NCI-H146 (cell line): Measurements from ENCODE around the gene TBX1.
A peak's percentile ranks its signal among the peaks of the same experiment; 100 is the strongest.
"Not testable (repeated sequence)": the region's sequence is repeated elsewhere in the genome, so short reads cannot be mapped to it uniquely, and the experiment has no call there.

ENCODE experiments used
- DNase-seq: peaks from one replicate; lab custom pipeline; 2025; lab: John Stamatoyannopoulos, UW

Gene TBX1

DNA sequence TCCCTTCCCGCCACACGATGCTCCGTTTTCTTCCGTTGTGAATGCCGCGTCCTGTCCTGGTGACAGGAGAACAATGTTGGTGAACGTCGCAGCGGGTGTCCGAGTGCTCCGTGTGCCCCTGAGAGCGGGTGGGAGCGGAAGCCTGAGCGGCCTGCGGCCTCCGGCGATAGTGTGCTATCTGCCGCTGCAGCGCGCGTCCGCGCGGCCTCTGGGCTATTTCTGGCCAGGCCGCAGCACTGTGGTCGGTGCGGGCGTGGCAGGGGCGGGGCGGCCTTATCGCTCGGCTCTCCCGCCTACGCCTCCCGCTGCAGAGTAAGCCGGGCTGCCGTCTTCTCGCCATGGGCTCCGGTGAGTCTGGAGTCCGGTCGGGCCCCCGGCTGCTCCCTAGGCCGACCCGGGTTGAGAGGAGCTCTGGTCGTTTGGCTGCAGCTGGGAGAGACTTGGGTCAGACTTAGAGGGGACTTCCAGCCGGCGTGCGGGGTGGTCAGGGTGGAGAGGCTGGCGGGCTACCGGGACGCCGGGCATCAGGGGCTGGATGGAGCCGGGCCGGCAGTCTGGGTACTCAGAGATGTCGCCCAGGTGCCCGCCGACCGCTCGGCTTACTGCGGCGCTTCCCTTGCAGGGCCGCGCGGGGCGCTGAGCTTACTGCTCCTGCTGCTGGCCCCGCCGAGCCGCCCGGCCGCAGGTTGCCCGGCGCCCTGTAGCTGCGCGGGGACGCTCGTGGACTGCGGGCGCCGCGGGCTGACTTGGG lies 37.2 kb upstream of the TBX1 start, which contains the start of gene GP1BB:
Gene GP1BB (plus strand): TSS at position 308 of the 751 bp plus-strand sequence. CDS start 31 bp downstream, at position 339.
- no peak for DNase-seq

GRCh38 chr22:19723983-19724827 lies 36.4 kb upstream of the TBX1 start:
- no peak for DNase-seq

DNA sequence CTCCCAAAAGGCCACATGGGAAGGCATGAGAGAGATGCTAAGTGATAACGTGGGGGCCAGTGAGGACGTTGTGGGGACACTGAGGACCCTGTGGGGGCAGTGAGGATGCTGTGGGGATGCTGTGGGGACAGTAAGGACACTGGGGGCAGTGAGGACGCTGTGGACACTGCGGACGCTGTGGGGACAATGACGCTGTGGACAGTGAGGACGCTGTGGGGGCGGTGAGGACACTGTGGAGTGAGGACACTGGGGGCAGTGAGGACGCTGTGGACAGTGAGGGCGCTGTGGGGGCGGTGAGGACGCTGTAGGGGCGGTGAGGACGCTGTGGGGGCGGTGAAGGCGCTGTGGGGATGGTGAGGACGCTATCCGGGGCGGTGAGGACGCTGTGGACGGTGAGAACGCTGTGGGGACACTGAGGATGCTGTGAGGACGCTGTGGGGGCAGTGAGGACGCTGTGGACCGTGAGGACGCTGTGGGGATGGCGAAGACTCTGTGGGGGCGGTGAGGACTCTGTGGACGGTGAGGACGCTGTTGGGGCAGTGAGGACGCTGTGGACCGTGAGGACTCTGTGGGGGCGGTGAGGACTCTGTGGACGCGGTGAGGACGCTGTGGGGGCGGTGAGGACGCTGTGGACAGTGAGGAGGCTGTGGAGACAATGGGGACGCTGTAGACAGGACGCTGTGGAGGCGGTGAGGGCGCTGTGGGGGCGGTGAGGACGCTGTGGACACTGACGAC lies 35.5 kb upstream of the TBX1 start:
- DNase-seq = no peak

DNA sequence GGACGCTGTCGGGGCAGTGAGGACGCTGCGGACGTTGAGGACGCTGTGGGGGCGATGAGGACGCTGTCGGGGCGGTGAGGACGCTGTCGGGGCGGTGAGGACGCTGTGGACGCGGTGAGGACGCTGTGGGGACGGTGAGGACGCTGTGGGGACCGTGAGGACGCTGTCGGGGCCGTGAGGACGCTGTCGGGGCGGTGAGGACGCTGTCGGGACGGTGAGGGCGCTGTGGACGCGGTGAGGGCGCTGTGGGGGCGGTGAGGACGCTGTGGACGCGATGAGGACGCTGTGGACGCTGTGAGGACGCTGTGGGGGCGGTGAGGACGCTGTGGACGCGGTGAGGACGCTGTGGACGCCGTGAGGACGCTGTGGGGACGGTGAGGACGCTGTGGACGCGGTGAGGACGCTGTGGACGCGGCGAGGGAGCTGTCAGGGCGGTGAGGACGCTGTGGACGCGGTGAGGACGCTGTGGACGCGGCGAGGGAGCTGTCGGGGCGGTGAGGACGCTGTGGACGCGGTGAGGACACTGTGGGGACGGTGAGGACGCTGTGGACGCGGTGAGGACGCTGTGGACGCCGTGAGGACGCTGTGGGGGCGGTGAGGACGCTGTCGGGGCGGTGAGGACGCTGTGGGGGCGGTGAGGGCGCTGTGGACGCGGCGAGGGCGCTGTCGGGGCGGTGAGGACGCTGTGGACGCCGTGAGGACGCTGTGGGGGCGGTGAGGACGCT lies 34.4 kb upstream of the TBX1 start:
- DNase-seq = not testable (repeated sequence)

DNA sequence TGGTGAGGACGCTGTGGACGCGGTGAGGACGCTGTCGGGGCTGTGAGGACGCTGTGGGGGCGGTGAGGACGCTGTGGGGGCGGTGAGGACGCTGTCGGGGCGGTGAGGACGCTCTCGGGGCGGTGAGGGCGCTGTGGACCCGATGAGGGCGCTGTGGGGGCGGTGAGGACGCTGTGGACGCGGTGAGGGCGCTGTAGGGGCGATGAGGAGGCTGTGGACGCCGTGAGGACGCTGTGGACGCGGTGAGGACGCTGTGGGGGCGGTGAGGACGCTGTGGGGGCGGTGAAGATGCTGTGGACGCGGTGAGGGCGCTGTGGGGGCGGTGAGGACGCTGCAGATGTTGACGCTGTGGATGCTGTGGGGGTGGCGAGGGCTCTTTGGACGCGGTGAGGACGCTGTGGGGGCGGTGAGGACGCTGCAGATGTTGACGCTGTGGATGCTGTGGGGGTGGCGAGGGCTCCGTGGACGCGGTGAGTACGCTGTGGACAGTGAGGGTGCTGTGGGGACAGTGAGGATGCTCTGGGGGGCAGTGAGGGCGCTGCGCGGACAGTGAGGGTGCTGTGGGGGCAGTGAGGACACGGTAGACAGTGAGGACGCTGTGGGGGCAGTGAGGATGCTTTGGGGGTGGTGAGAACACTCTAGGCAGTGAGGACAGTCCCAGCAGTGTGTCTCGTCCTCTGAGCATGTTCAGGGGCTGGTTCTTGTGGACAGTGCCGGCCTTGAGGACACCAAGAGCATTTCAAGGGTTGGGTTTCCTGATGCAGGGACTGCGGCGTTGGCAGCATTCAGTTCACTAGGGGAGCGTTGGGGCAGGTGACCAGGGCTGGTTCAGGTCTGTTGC lies 33.0 kb upstream of the TBX1 start:
- DNase-seq = no peak

- no peak for DNase-seq
These were observed 32.3 kb upstream of the TBX1 start for GRCh38 chr22:19728271-19728670.

GRCh38 chr22:19728836-19729235 lies 31.7 kb upstream of the TBX1 start:
- peak; percentile 38 for DNase-seq

DNA sequence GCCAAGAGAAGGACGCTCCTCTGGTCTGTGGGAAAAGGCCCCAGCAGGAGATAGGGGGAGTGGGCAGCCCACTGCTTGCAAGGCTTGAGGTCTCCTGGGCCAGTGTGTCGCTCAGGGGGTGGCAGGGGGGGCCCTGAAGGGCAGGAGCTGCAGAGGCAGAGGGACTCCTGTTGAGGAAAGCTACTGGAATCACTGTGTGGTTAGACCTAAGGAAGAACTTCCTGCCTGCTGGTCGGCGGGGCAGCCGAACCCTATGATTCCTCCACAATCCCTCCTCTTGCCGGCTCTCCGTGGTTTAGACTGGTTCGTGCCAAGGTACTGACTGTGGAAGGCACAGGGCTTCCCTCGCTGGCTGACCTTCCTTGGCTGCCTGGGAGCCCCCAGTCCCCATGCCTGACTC lies 31.1 kb upstream of the TBX1 start:
- no peak for DNase-seq

DNA sequence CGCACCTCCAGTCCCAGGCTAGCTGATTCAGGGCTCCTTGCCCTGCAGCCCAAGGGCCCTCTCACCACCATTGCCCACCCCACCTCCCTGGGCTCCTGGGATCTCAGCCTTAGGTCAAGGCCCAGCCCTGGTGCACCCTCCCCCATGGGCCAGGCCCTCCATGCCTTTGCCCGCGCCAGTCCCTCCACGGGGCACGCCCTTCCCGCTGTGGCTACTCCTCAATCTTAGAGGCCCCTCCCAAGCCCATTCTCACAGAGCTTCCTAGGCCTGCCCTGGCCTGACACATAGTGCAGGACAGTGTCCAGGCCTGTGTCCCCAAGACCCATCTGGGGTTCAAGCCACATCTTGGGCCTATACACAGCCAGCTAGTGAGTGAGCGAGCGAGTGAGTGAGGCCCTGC lies 30.4 kb upstream of the TBX1 start:
- no peak for DNase-seq

DNA sequence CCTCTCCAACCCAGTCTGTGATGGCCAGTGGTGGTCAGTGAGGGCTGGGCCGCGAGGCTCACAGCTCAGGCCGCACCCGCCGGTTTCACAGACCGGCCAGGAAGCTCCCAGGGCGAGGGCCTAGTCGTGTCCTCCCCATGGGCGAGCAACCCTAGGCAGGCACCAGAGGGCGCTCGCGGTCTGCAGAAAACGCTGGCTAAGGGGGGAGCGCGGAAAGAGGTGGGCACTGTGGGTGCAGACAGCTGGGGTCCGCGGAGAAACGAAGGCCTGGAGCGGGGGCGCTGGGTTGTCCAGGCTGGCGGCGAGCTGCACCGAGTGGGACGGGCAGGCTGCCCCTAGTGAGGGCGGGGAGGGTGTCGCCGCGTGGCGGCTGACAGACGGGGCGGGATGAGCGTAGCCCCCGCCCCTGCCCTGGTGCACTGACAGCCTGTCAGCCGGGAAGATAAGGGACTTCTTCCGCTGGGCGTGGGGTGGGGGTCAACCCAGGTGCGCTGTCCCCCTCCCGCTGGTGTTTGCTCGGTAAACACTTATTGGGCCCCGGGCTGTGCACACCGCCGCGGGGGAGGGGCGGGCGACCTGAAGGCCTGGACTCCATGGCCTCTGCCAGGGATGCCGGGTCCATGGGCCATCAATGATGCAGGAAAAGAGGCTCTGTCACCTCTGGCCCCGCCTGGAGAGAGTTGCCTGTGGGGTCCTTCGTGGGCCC lies 29.8 kb upstream of the TBX1 start:
- peak; percentile 90 for DNase-seq

DNA sequence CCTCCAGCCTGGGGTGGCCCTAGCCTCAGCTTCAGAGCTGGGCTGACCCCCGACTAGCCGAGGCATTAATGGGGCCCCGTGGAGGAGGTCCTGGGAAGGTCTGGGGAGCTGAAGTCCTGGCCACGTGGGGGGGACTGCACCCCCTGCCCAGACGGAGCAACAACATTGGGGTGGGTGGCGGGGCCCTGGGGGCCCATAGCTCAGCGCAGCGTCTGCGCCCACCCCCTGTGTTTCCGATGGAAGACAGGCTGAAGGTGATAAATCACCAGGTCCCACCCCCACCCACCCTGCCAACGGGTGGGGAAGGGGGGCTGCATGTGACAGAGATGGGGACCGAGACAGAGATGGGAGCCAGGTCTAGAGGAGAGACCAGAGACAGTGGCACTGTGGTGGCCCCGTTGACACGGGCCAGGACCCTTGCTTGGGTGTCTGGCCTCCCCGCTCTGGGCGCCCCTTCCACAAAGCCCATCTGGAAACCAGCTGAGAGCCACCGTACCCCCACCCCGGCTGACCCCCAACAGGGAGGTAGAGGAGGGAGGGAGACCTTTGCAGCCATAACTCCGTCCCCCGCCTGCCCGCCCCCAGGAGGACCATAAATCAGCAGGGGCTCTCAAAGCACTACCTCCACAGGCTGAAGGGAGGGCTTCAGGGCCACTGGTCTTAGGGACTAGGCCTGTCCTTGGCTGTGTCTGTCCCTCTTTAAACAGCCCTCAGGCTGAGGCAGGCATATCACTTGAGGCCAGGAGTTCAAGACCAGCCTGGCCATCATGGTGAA lies 29.0 kb upstream of the TBX1 start:
- no peak for DNase-seq

DNA sequence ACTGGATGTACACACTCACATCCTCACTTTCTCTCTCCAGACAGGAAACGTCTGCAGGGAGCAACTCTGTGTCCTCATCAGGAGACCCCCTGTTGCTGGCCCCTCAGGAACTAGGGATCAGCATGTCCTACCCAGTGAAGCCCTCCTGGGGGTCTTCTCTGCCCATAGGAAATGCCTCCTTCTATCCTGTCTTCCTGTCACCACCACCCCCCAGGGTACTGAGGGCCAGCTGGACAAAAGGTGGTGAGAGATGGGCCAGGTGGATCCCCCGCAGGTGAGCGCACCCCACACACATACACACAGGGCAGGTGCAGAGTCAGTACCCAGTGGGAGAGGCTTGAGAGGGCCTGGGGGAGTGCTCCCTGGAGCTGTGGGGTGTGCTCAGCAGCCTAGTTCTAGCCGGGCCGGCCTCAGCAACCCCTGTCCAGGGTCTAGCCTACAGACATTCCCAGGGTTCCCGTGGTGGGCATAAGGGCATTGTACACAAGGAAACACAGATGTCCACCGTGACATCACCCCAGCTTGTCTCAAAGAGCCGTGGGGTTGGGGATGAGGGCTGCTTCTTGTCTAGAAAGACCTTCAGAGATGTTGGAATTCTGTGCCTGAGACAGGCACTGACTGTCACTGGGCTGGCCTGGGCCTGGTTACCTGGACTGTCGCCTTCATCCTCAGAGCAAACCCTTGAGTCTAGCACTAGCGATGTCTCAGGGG lies 28.0 kb upstream of the TBX1 start:
- peak; percentile 21 for DNase-seq

DNA sequence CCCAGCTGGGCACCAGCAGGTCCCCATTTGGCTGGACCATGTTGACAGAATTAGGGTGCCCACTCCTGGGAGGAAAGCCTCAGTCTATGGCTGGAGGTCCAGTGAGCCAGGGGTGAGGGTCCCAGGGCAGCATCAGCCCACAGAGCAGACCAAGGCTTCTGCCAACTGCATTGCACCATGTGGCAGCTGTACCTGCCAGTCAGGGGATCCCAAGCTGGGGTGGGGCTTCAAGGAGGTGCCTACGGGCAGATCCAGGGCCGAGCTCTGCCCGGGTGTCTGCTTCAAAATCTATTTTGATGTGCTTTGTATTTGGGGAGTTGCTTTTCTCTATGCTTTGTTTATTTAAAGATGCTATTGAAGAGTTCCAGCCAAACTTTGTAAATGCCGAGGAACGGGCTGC lies 26.8 kb upstream of the TBX1 start:
- no peak for DNase-seq

DNA sequence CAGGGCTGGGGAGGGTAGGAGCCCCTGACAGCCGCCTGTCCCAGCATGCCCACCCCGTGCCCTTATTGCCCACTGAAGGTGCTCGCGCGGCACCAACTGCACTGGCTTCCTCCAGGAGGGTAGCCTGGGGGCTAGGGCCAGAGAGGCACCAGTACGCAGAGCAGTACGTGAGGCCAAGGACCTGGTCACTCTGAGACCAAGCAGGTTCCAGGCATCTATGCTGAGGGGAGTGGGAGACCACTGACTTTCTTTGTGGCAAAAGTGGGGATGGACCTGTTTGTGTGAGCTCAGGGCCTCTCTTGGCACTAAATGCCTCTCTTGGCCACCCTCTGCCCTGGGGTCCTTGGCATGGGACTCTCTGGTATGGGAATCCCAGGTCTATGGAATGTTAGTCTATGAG lies 26.4 kb upstream of the TBX1 start:
- DNase-seq = no peak

GRCh38 chr22:19734837-19735382 lies 25.7 kb upstream of the TBX1 start:
- DNase-seq = no peak

DNA sequence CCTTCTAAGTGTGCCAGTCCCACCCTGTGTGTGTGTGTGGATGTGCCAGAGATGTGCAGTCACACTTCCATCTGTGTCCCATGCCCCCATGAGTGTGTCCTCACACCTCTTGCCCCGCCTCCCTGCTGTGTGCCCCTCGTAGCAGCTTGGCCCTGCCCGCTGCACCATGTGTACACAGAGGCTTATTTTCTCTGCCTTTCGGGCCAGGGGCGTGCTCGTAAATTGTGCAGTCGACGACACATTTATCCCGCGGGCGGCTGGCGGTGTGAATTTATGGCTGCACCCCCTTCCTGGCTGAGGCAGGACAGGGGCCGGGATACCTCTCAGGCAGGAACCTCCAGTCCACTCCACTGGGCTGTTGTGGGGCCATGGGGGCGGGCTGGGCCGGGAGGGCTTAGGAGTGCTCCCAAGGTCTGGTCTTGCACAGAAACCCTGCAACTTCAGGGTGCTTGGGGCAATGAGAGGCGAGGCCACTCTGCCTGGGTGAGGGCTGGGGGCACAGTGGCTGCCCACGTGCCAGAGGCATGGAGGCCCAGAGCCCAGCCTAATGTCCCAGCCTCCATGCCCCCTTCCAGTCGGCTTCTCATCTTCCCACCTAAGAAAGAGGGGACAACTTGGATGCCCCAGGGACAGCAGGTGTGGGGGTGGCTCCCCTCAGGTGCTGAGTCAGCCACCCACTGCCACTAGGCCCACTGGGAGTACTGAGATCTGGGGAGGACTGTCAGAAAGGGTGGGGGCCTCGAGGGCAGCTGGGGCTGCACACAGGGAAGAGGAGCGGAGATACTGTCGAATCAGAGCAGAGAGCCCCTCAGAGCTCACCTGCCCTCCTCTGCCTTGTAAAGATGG lies 24.7 kb upstream of the TBX1 start:
- no peak for DNase-seq

- no peak for DNase-seq
These were observed 22.5 kb upstream of the TBX1 start for GRCh38 chr22:19737846-19738663.
